K562 (cell line): ENCODE data around the gene RUVBL2. TPM values are rescaled to one million over a fixed set of nuclear protein-coding genes. Genes with fewer than 3 reads are reported as not detected.

Experiments used
- ARID1B ChIP-seq: fragments of 450-650 bp; IDR thresholded peaks from 2 replicates; pipeline ENCODE4 v1.6.1; 2016; ENCODE audit warnings: antibody characterized with exemption, mild to moderate bottlenecking, inconsistent platforms
- ATF2 ChIP-seq: sonication (generic); formaldehyde crosslinking; IDR thresholded peaks from 2 replicates; pipeline ENCODE4 v1.8.1; 2022; ENCODE audit warnings: missing genetic modification reagents
- CEBPG ChIP-seq, 3 experiments: fragments of 200-800 bp in 1 of 3; sonication (Bioruptor generic) in 1 of 3; sonication (generic) in 1 of 3; formaldehyde crosslinking in 1 of 3; IDR thresholded peaks in 2 of 3; conservative IDR thresholded peaks in 1 of 3; 2 replicates each; pipeline versions ENCODE4 v1.6.1 to v1.8.0; 2016 to 2022; ENCODE audit warnings: missing compliant biosample characterization in 2 of 3, missing genetic modification characterization in 2 of 3, mild to moderate bottlenecking in 1 of 3, missing genetic modification reagents in 1 of 3
- FOXO4 ChIP-seq: fragments of 450-650 bp; formaldehyde crosslinking; IDR thresholded peaks from 2 replicates; pipeline ENCODE4 v1.4.0; 2020; ENCODE audit warnings: mild to moderate bottlenecking, moderate library complexity
- GMEB1 ChIP-seq: fragments of 250-450 bp; sonication (Bioruptor Pico); IDR thresholded peaks from 2 replicates; pipeline ENCODE4 v1.4.0; 2020; ENCODE audit warnings: mild to moderate bottlenecking
- HMGN3 ChIP-seq: IDR thresholded peaks from 2 replicates; pipeline ENCODE4 v1.6.1; 2011; ENCODE audit warnings: borderline replicate concordance, low read depth, mild to moderate bottlenecking, mixed read lengths, low read length; ENCODE audit not compliant: insufficient read length; ENCODE audit errors: extremely low read depth
- ILF3 ChIP-seq: fragments of 450-650 bp; IDR thresholded peaks from 2 replicates; pipeline ENCODE4 v1.6.1; 2018; ENCODE audit warnings: antibody characterized with exemption, mild to moderate bottlenecking, moderate library complexity, borderline replicate concordance
- KAT8 ChIP-seq: fragments of 450-650 bp; IDR thresholded peaks from 2 replicates; pipeline ENCODE4 v1.6.1; 2016; ENCODE audit warnings: low read depth, mild to moderate bottlenecking
- NCOA6 ChIP-seq: fragments of 450-650 bp; IDR thresholded peaks from 2 replicates; pipeline ENCODE4 v1.6.1; 2017; ENCODE audit warnings: mild to moderate bottlenecking
- POLR2AphosphoS5 ChIP-seq: IDR thresholded peaks from 2 replicates; pipeline ENCODE4 v1.6.1; 2011; ENCODE audit warnings: mild to moderate bottlenecking, low read depth, low read length, moderate library complexity; ENCODE audit not compliant: control insufficient read depth, insufficient read depth
- SMAD4 ChIP-seq: fragments of 250-450 bp; sonication (Bioruptor Pico); conservative IDR thresholded peaks from 2 replicates; pipeline ENCODE4 v1.8.0; 2021; ENCODE audit warnings: inconsistent platforms, mild to moderate bottlenecking, moderate library complexity
- ZEB2 ChIP-seq: fragments of 450-650 bp; IDR thresholded peaks from 2 replicates; pipeline ENCODE4 v1.6.1; 2016
- ZNF583 ChIP-seq: fragments of 250-450 bp; sonication (Bioruptor Pico); IDR thresholded peaks from 2 replicates; pipeline ENCODE4 v1.4.0; 2020
- ZNF707 ChIP-seq: fragments of 250-450 bp; sonication (Bioruptor Pico); conservative IDR thresholded peaks from 2 replicates; pipeline ENCODE4 v1.8.0; 2022; ENCODE audit warnings: inconsistent platforms, mild to moderate bottlenecking, moderate library complexity
- ZZZ3 ChIP-seq: fragments of 450-650 bp; IDR thresholded peaks from 2 replicates; pipeline ENCODE4 v1.6.1; 2016; ENCODE audit warnings: antibody characterized with exemption, mild to moderate bottlenecking, moderate library complexity
- polyA plus RNA-seq, 8 experiments: library from polyadenylated mRNA; depleted of rRNA in 4 of 8; stranded (reverse) in 5 of 8; unstranded in 3 of 8; fragments of >200 nt; fragmentation: Nextera tagmentation in 2 of 8; fragmentation: Illumina TruSeq in 1 of 8; extraction: Ambion mirVana in 2 of 8; extraction: Trizol in 1 of 8; gene quantifications; 2 replicates each; pipeline versions ENCODE4 v1.2.1 to v1.2.3, GENCODE V29; 2011 to 2014; ENCODE audit warnings: inconsistent platforms in 1 of 8, missing spikeins in 1 of 8
- total RNA-seq, 7 experiments: library from RNA; depleted of rRNA in 6 of 7; stranded (reverse); fragments of >200 nt in 6 of 7; fragmentation: Illumina TruSeq in 2 of 7; extraction: Trizol in 2 of 7; gene quantifications; 2 replicates each; pipeline versions ENCODE4 v1.2.1 to v1.2.3, GENCODE V29; 2011 to 2021; ENCODE audit warnings: low replicate concordance in 1 of 7
- TF ChIP-seq, protein P1 (sequence below): IDR thresholded peaks from 2 replicates; pipeline ENCODE4 v1.6.1; 2011; ENCODE audit not compliant: insufficient read length; ENCODE audit errors: extremely low read depth
- TF ChIP-seq, protein P2 (sequence below), 2 experiments: fragments of 450-650 bp; IDR thresholded peaks; 2 replicates each; pipeline ENCODE4 v1.6.1; 2018; ENCODE audit warnings: mild to moderate bottlenecking in 2 of 2, low read depth in 1 of 2; ENCODE audit not compliant: partially characterized antibody in 2 of 2

RUVBL2 gene
- total and polyA plus RNA-seq, 9 of the 15 experiments (the other 6 are each of a cell fraction or from before 2014, with no cell fraction given): 71.4 to 453 (median 237) TPM

DNA sequence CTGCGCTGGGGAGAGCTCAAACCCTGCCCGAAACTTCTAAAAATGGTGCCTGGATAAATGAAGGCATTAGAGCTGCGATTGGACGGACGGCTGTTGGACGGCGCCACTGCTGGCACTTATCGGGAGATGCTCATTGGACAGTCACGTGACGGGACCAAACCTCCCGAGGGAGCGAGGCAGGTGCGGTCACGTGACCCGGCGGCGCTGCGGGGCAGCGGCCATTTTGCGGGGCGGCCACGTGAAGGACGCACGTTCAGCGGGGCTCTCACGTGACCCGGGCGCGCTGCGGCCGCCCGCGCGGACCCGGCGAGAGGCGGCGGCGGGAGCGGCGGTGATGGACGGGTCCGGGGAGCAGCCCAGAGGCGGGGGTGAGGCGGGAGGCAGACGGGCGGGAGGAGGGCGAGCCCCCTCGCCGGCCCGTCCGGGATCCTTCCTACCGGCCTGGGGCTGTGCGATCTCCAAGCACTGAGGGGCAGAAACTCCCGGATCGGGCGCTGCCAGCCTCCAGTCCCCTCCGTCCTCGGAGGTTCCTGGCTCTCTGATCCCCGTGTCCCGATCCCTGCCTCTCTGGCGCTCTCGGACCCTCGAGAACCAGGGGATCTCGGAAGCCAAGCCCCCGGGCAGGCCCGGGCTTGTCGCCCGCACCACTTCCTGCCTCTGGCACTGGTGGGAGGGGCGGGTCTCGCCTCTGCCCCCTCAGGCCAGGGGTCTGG, 38.9 kb upstream of the RUVBL2 start, which contains the start of gene BAX (continued):
- TF ChIP-seq, protein P1, sequence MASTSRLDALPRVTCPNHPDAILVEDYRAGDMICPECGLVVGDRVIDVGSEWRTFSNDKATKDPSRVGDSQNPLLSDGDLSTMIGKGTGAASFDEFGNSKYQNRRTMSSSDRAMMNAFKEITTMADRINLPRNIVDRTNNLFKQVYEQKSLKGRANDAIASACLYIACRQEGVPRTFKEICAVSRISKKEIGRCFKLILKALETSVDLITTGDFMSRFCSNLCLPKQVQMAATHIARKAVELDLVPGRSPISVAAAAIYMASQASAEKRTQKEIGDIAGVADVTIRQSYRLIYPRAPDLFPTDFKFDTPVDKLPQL: no peak
- TF ChIP-seq HMGN3 (peak; percentile 93), ZNF707 (no peak), FOXO4 (no peak), SMAD4 (peak; percentile 83), CEBPG (CRISPR knock-in tag; IDR thresholded peaks at IDR 0.05) (no peak), CEBPG (tag; conservative IDR thresholded peaks at IDR 0.05 in 1 of 2, IDR thresholded peaks at IDR 0.05 in 1 of 2) (no peak), ZEB2 (0 out of 2 replicates have a peak, but pooled peaks have one; percentile 35), ZZZ3 (no peak), POLR2AphosphoS5 (peak; percentile 54), GMEB1 (CRISPR knock-in tag) (peak; percentile 98), ZNF583 (0 out of 2 replicates have a peak, but pooled peaks have one; percentile 28), ARID1B (peak; percentile 47; the same call in 1 of the 2 replicates), NCOA6 (peak; percentile 92), ATF2 (CRISPR knock-in tag) (no peak), ILF3 (peak; percentile 98), KAT8 (no peak)
- TF ChIP-seq, protein P2, sequence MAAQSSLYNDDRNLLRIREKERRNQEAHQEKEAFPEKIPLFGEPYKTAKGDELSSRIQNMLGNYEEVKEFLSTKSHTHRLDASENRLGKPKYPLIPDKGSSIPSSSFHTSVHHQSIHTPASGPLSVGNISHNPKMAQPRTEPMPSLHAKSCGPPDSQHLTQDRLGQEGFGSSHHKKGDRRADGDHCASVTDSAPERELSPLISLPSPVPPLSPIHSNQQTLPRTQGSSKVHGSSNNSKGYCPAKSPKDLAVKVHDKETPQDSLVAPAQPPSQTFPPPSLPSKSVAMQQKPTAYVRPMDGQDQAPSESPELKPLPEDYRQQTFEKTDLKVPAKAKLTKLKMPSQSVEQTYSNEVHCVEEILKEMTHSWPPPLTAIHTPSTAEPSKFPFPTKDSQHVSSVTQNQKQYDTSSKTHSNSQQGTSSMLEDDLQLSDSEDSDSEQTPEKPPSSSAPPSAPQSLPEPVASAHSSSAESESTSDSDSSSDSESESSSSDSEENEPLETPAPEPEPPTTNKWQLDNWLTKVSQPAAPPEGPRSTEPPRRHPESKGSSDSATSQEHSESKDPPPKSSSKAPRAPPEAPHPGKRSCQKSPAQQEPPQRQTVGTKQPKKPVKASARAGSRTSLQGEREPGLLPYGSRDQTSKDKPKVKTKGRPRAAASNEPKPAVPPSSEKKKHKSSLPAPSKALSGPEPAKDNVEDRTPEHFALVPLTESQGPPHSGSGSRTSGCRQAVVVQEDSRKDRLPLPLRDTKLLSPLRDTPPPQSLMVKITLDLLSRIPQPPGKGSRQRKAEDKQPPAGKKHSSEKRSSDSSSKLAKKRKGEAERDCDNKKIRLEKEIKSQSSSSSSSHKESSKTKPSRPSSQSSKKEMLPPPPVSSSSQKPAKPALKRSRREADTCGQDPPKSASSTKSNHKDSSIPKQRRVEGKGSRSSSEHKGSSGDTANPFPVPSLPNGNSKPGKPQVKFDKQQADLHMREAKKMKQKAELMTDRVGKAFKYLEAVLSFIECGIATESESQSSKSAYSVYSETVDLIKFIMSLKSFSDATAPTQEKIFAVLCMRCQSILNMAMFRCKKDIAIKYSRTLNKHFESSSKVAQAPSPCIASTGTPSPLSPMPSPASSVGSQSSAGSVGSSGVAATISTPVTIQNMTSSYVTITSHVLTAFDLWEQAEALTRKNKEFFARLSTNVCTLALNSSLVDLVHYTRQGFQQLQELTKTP (IDR thresholded peaks at IDR 0.05; ENCODE audit: low read depth in 1 of 2, partially characterized antibody in 2 of 2): peak in 1 of 2 experiments; percentile 88
